Hippocampal formation (tissue), 2 donors: ENCODE results near the gene LEUTX.
"Not testable (repeated sequence)": the region's sequence is repeated elsewhere in the genome, so short reads cannot be mapped to it uniquely, and the experiment has no call there.

Experiments used
- DNase-seq, 2 donors: peaks; one replicate each; lab custom pipeline; 2025; lab: John Stamatoyannopoulos, UW

The LEUTX gene

GRCh38 chr19:39780894-39781293, 2.2 kb downstream of the LEUTX start:
- DNase-seq, result no peak

GRCh38 chr19:39788244-39788643, 9.6 kb downstream of the LEUTX start:
- no peak for DNase-seq

GRCh38 chr19:39792999-39793546, 14.4 kb downstream of the LEUTX start:
- peak; percentile 54 to 63 for DNase-seq

GRCh38 chr19:39795001-39795400, 16.3 kb downstream of the LEUTX start:
- DNase-seq, result no peak

- no peak for DNase-seq
Measured at GRCh38 chr19:39796000-39796498, 17.4 kb downstream of the LEUTX start.

- no peak for DNase-seq
Measured at GRCh38 chr19:39797083-39797482, 18.4 kb downstream of the LEUTX start.

- no peak for DNase-seq
Measured at GRCh38 chr19:39802958-39803357, 24.3 kb downstream of the LEUTX start.

GRCh38 chr19:39805104-39805503, 26.4 kb downstream of the LEUTX start:
- DNase-seq, result no peak

- no peak for DNase-seq
Measured at GRCh38 chr19:39807846-39808364, 29.3 kb downstream of the LEUTX start.

GRCh38 chr19:39808688-39809087, 30.0 kb downstream of the LEUTX start:
- DNase-seq, result not testable (repeated sequence)

- no peak for DNase-seq
Measured at GRCh38 chr19:39809368-39809767, 30.7 kb downstream of the LEUTX start.

GRCh38 chr19:39810424-39810823, 31.8 kb downstream of the LEUTX start:
- DNase-seq, result no peak

- DNase-seq, result no peak
Measured at GRCh38 chr19:39811064-39811463, 32.4 kb downstream of the LEUTX start.

GRCh38 chr19:39813264-39813993, 34.8 kb downstream of the LEUTX start:
- no peak for DNase-seq

GRCh38 chr19:39814111-39814510, 35.5 kb downstream of the LEUTX start:
- DNase-seq, result not testable (repeated sequence)

GRCh38 chr19:39814595-39814994, 35.9 kb downstream of the LEUTX start:
- DNase-seq, result no peak

- no peak for DNase-seq
Measured at GRCh38 chr19:39816287-39817048, 37.8 kb downstream of the LEUTX start.

GRCh38 chr19:39817888-39818561, 39.4 kb downstream of the LEUTX start:
- no peak for DNase-seq

- DNase-seq, result no peak
Measured at GRCh38 chr19:39818626-39819097, 40.0 kb downstream of the LEUTX start.

GRCh38 chr19:39819786-39820185, 41.1 kb downstream of the LEUTX start:
- DNase-seq, result no peak

- no peak for DNase-seq
Measured at GRCh38 chr19:39820696-39821095, 42.0 kb downstream of the LEUTX start.

GRCh38 chr19:39823686-39824085, 45.0 kb downstream of the LEUTX start:
- DNase-seq, result no peak
